Spleen (tissue), 11 donors: ENCODE measurements around the gene DSN1. TPM values are rescaled to one million over a fixed set of nuclear protein-coding genes. Genes with fewer than 3 reads are reported as not detected.

Source experiments
- DNase-seq: peaks from one replicate; pipeline ENCODE4 v3.0.0-alpha.2; 2020
- H3K27ac ChIP-seq, 8 donors: fragments of 200-600 bp; sonication (generic) in 7 of 8; 1 replicate in 4 of 8; 2 replicates in 4 of 8; pipeline versions ENCODE4 v1.5.0 to v1.8.0; 2016 to 2021; ENCODE audit warnings: inconsistent platforms in 4 of 8, mild to moderate bottlenecking in 4 of 8, moderate library complexity in 1 of 8
- H3K27me3 ChIP-seq, 7 donors: fragments of 200-600 bp; sonication (generic) in 6 of 7; replicated peaks in 1 of 7; 1 replicate in 4 of 7; 2 replicates in 3 of 7; pipeline versions ENCODE4 v1.5.0 to v1.8.0; 2016 to 2021; ENCODE audit warnings: inconsistent platforms in 3 of 7, mild to moderate bottlenecking in 1 of 7
- H3K36me3 ChIP-seq, 6 donors: fragments of 200-600 bp; sonication (generic) in 5 of 6; 1 replicate in 4 of 6; 2 replicates in 2 of 6; pipeline versions ENCODE4 v1.5.0 to v1.8.0; 2016 to 2021; ENCODE audit warnings: inconsistent platforms in 2 of 6
- H3K4me1 ChIP-seq, 6 donors: fragments of 200-600 bp; sonication (generic) in 5 of 6; 1 replicate in 3 of 6; 2 replicates in 3 of 6; pipeline versions ENCODE4 v1.5.0 to v1.8.0; 2016 to 2021; ENCODE audit warnings: inconsistent platforms in 3 of 6
- H3K4me3 ChIP-seq, 8 donors: fragments of 200-600 bp; sonication (generic) in 7 of 8; 1 replicate in 4 of 8; 2 replicates in 4 of 8; pipeline versions ENCODE4 v1.5.0 to v1.8.0; 2016 to 2021; ENCODE audit warnings: inconsistent platforms in 4 of 8, mild to moderate bottlenecking in 4 of 8, moderate library complexity in 2 of 8
- H3K9me3 ChIP-seq, 8 donors: fragments of 200-600 bp; sonication (generic) in 7 of 8; 1 replicate in 4 of 8; 2 replicates in 4 of 8; pipeline versions ENCODE4 v1.5.0 to v1.8.0; 2016 to 2021; ENCODE audit warnings: inconsistent platforms in 4 of 8
- CTCF ChIP-seq, 11 experiments: fragments of 200-600 bp in 7 of 11; fragments of 450-650 bp in 4 of 11; sonication (generic) in 4 of 11; IDR thresholded peaks in 8 of 11; conservative IDR thresholded peaks in 3 of 11; 1 replicate in 7 of 11; 2 replicates in 4 of 11; pipeline versions ENCODE4 v1.4.0 to v1.8.0; 2016 to 2021; ENCODE audit warnings: antibody characterized with exemption in 11 of 11, inconsistent platforms in 4 of 11, mild to moderate bottlenecking in 1 of 11
- POLR2A ChIP-seq, 3 donors: fragments of 450-650 bp; IDR thresholded peaks; one replicate each; pipeline ENCODE4 v1.5.1; 2017; ENCODE audit warnings: antibody characterized with exemption in 3 of 3, mild to moderate bottlenecking in 1 of 3
- POLR2AphosphoS5 ChIP-seq, 3 donors: sonication (generic); formaldehyde crosslinking; IDR thresholded peaks; one replicate each; pipeline ENCODE4 v1.5.1; 2017; ENCODE audit warnings: antibody characterized with exemption in 3 of 3
- WGBS, 5 donors: extraction: QIAGEN DNeasy Blood & Tissue Kit in 3 of 5; methylation state at CpG; one replicate each; pipeline versions ENCODE4 v1.1.5 to v1.1.7; 2013 to 2018; 5-methylcytosine and 5-hydroxymethylcytosine counted together
- intact Hi-C: fragments of 100-400 bp; cut with DNase I; formaldehyde crosslinking; loops from one replicate; pipeline ENCODE4 v1.15.0; 2023; ENCODE audit warnings: low total_unique reads
- polyA plus RNA-seq, 3 donors: library from polyadenylated mRNA; stranded (reverse); fragments of 200-250 nt; gene quantifications; one replicate each; pipeline ENCODE4 v1.2.1, GENCODE V29; 2013
- total RNA-seq, 7 donors: library from RNA; depleted of rRNA in 3 of 7; stranded (reverse); fragments of >200 nt in 3 of 7; fragmentation: NEBNext Ultra II Directional in 4 of 7; extraction: Animal tissue kit (Norgen Biotek cat#: 25700) in 4 of 7; gene quantifications; one replicate each; pipeline versions ENCODE4 v1.1.0 to v1.2.1, GENCODE V29; 2016 to 2021
- donor health status: healthy with polysubstance abuse.
- donor health status: DM: no; HTN: no; CAD: no; lungs with moderate emphysema.
- donor health status: DM: no; HTN: no; CAD: no.
- donor health status: Bipolar disorder and iron deficiency.
- donor health status: healthy.
- donor health status: DM: no; HTN: no; CAD: no.
- donor health status: DM: yes; HTN: yes; CAD: no.

DSN1 gene
- total and polyA plus RNA-seq, 10 donors = 8.6 to 16.7 (median 11.8) TPM

DNA sequence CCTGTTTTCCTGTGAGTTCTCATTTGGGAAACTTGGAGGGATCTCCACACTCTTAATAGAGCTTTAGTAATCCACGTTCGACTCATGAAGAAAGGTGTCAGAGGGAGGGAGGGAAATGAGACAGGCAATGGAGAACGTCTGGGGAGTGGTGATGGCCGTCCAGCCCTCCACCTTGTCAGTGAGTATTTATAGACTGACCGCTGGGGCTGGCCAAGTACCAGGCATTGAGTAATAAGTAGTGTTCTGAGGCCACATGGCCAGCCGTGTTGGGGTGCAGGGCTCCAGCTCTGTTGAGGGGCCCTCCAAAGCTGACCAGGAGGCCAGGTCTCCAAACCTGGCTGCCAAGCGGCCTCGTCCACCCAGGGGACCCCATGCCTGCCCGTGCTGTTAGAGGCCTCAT is 11.3 kb upstream of the DSN1 start:
- Histone ChIP-seq H3K4me3 (no peak overlapping the region), H3K9me3 (no peaks in the 10 kb centered on the region), H3K27ac (no peak overlapping the region), H3K4me1 (no peaks in the 10 kb centered on the region), H3K27me3 (no peaks in the 10 kb centered on the region), H3K36me3 (peaks cover 0 to 75% (median 17%) of the 10 kb centered on the region in 6 donors)
- DNase-seq = no peak
- no peak for TF ChIP-seq POLR2A (IDR thresholded peaks at IDR 0.05)
- no peak for TF ChIP-seq POLR2AphosphoS5 (IDR thresholded peaks at IDR 0.05)
- TF ChIP-seq CTCF (IDR thresholded peaks at IDR 0.05 in 8 of 11, conservative IDR thresholded peaks at IDR 0.05 in 3 of 11) = no peak
- WGBS, 5 donors = 84 to 94% (median 92%) methylated on average over 8 to 9 of the region's 9 CpGs
- intact Hi-C loops = no loop called here

- WGBS, 5 donors = 92 to 96% (median 94%) methylated on average over 7 of the region's 7 CpGs
- TF ChIP-seq CTCF (IDR thresholded peaks at IDR 0.05 in 8 of 11, conservative IDR thresholded peaks at IDR 0.05 in 3 of 11) = no peak
- TF ChIP-seq POLR2AphosphoS5 (IDR thresholded peaks at IDR 0.05) = no peak
- no peak for TF ChIP-seq POLR2A (IDR thresholded peaks at IDR 0.05)
- Histone ChIP-seq H3K27ac (peak overlapping the region in 1 of 8 donors; percentile 40), H3K4me1 (peaks cover 0 to 4% (median 0%) of the 10 kb centered on the region in 6 donors), H3K36me3 (peaks cover 0 to 67% (median 17%) of the 10 kb centered on the region in 6 donors), H3K9me3 (no peaks in the 10 kb centered on the region), H3K27me3 (no peaks in the 10 kb centered on the region), H3K4me3 (no peak overlapping the region)
- intact Hi-C loops = no loop called here
- DNase-seq = no peak
These were observed 10.6 kb upstream of the DSN1 start for GRCh38 chr20:36784116-36784515.

- DNase-seq = peak; percentile 52
- H3K9me3 ChIP-seq = no peaks in the 10 kb centered on the region
- intact Hi-C loops = no loop called here
- H3K27me3 ChIP-seq = no peaks in the 10 kb centered on the region
- WGBS, 5 donors = 60 to 76% (median 73%) methylated on average over 6 of the region's 6 CpGs
- TF ChIP-seq CTCF (IDR thresholded peaks at IDR 0.05 in 8 of 11, conservative IDR thresholded peaks at IDR 0.05 in 3 of 11) (no peak), POLR2A (IDR thresholded peaks at IDR 0.05) (no peak), POLR2AphosphoS5 (IDR thresholded peaks at IDR 0.05) (no peak)
- peaks cover 0 to 26% (median 0%) of the 10 kb centered on the region in 6 donors for H3K36me3 ChIP-seq
- H3K4me3 ChIP-seq = no peak overlapping the region
- H3K4me1 ChIP-seq = peaks cover 0 to 15% (median 6%) of the 10 kb centered on the region in 6 donors
- H3K27ac ChIP-seq = peak overlapping the region in 3 of 8 donors; percentile 2 to 43 (median 27)
These were observed 6.1 kb upstream of the DSN1 start for GRCh38 chr20:36779656-36780025.

DNA sequence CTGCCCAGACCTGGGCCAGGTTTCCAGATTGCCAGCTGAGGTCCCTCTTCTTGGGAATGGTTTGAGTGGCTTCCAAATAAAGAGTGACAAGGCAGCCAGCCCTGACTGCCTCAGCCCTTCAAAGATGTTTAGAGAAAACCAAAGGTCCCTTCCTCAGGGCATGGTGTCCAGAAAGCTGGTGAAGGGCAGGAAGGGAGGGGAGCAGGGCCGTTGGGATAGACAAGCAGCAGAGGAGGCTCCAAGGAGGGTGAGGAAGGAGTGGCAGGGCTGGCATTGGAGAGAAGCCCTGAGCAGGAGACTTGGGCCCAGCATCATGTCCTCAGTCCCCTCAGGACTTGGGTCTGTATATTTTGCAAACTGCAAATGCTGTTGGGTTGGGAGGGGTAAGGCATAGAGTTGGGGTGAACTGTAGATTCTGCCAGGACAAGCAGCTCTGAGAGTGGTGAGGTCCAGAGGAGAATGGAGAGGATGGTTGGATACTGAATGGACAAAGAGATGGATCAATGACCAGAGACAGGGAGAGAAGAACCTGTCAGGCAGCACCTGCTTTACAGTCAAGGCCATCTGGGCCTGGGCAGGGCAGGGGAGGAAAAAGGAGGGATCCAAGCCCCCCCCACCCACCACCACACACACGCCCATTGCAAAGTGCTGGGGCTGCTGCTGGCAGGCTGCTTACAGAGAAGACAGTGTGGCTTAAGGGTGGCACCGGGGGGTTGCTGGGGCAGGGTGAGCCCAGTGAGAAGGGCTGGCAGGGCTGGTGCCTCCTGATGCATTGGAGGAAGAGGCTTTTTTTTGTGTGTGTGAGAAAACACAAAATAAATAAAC is 5.5 kb upstream of the DSN1 start:
- Histone ChIP-seq H3K4me1 (peaks cover 0 to 21% (median 12%) of the 10 kb centered on the region in 6 donors), H3K4me3 (no peak overlapping the region), H3K36me3 (peaks cover 0 to 20% (median 0%) of the 10 kb centered on the region in 6 donors), H3K27me3 (no peaks in the 10 kb centered on the region), H3K9me3 (no peaks in the 10 kb centered on the region), H3K27ac (peak overlapping the region in 3 of 8 donors; percentile 2 to 43 (median 27))
- WGBS, 5 donors = 61 to 77% (median 69%) methylated on average over 3 of the region's 3 CpGs
- intact Hi-C loops = no loop called here
- TF ChIP-seq CTCF (IDR thresholded peaks at IDR 0.05 in 8 of 11, conservative IDR thresholded peaks at IDR 0.05 in 3 of 11) (no peak), POLR2AphosphoS5 (IDR thresholded peaks at IDR 0.05) (no peak), POLR2A (IDR thresholded peaks at IDR 0.05) (no peak)
- peak; percentile 58 for DNase-seq
